Measurements from ENCODE around the gene TAPBPL.
"Not testable (repeated sequence)": the region's sequence is repeated elsewhere in the genome, so short reads cannot be mapped to it uniquely, and the experiment has no call there.

The TAPBPL gene

DNA sequence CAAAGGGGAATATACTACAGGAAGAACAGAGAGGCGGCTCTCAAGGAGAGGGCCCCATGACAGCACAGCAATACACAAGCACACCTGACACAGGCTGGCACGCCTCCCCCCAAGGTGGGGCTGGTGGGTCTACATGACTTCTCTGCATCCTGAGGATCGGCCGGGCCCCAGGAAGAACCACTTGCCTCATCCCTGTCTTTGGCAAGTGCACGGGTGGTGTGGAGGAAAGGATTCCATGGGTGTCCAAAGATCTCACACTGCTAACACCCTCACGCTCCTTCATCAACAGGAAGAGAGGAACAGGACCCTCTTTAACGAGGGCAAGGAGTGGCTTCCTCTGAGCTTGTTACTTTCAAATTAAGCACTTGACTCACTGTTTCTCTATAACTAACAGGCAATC, 11.4 kb downstream of the TAPBPL start:
- no peak for DNase-seq

DNA sequence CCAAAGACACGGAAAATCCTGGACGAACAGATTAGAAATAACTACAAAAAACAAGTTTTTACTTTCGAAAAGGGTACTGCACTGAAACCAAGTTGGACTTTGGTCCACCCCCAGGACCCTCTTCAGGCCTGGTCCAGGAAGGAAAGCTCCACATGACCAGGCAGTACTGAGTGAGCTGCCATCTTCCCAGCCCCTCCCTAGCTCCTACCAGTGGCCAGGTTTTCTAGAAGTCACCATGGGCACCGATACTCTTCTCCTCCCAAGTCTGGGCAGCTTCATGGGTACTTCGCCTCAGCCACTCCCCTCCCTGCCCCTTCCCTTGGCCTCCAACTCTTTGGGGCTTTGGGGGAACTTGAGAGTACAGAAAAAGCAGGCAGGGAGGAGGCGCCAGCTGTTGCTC, 12.0 kb downstream of the TAPBPL start:
- DNase-seq, result no peak

DNA sequence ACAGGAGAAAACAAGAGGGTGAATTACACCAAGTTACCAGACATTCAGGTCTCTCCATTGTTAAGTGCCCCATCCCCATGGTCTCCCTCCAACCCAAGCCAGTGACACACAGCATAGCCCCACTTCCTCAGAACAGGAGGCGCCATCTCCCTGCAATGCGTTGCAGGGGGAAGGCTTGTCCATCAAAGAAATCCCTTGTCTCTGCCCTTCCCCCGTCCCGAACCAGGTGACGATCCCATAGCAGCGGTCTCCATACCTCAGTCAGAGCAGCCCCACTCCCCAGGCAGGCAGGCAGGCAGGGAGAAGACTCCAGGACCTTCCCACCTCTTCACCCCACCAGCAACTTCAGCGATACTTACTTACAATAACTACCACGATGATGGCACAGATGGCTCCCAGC, 12.7 kb downstream of the TAPBPL start:
- DNase-seq, result no peak

DNA sequence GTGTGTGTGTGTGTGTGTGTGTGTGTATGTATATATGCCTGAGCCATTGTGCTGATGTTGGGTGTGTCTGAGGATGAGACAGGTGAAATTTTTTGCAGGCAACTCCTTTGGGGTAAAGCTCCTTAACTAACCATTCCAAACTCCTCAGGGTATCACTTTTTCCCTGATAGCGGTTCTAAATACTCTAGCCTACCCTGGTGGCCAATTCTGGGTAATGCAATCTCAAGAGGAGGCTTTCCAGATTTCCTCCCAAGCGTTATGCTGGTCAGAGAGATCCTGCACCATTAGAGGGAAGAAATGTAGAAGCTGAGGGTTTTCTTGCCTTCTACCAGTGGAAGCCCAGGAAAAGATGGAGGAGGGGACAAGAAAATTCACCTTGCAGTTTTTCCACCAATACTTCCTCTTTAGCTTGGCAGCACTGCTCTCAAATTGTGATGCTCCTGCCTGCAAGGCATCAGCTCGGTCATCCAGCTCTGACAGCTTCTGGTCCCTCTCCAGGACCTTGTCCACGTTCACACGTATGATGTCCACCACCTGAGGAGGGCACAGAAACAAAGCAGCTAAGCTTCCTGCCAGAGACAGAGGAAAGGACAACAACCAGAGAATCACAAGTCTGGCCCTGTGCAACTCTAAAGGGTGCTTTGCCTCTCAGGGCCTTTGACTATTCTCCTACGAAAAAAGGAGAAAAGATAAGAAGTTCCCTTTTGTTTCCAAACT, 13.8 kb downstream of the TAPBPL start:
- peak; percentile 58 for DNase-seq

DNA sequence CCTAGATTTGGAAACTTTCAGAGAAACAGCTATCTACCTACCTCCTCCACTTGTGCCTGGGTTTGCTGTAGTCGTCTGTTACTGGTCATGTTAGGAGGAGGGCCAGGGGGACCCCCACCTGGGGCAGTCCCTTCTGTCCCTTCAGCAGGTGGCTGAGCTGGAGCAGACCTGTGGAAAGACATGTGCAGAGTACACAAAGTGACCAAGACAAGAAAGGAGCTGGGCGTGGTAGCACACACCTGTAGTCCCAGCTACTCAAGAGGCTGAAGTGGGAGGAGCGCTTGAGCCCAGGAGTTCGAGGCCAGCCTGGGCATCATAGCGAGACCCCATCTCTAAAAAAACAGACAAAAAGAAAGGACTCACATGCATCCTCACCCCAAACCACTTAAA, 14.3 kb downstream of the TAPBPL start:
- no peak for DNase-seq

DNA sequence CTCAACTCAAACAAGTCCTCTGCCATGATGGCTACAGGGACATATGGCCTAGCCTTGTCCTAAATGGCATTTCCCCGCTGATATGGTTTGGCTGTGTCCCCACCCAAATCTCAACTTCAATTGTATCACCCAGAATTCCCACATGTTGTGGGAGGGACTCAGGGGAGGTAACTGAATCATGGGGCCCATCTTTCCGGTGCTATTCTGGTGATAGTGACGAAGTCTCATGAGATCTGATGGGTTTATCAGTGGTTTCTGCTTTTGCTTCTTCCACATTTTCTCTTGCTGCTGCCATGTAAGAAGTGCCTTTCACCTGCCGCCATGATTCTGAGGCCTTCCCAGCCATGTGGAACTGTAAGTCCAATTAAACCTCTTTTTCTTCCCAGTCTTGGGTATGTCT, 14.9 kb downstream of the TAPBPL start:
- DNase-seq, result not testable (repeated sequence)

DNA sequence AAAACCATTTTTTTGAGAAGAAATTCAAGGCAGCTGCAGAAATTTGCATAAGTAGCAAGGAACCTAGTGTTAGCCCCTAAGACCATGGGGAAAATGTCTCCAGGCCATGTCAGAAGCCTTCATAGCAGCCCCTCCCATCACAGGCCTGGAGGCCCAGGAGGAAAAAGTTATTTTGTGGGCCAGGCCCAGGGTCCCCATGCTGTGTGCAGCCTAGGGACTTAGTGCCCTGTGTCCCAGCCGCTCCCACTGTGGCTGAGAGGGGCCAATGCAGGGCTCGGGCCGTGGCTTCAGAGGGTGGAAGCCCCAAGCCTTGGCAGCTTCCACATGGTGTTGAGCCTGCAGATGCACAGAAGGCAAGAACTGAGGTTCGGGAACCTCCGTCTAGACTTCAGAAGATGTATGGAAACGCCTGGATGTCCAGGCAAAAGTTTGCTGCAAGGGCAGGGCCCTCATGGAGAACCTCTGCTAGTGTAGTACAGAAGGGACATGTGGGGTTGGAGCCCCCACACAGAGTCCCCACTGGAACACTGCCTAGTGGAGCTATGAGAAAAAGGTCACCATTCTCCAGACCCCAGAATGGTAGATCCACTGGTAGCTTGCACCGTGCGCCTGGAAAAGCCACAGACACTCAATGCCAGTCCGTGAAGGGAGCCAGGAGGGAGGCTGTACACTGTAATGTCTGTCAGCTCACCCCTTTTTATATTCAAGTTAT, 15.9 kb downstream of the TAPBPL start:
- not testable (repeated sequence) for DNase-seq

DNA sequence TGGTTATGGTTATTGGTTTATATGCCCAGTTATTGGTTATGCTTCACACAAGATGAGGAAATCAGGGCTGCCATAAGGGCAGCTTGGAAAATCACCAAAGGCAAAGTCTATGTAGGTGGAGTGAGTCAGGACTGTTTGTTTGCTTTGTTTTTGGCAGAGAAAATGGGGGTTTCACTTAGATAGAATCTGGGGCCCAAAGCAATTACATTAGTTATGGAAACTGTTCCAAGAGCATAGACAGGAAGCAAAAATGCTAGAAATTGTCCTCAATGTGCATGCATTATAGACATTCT, 16.4 kb downstream of the TAPBPL start:
- DNase-seq, result no peak

DNA sequence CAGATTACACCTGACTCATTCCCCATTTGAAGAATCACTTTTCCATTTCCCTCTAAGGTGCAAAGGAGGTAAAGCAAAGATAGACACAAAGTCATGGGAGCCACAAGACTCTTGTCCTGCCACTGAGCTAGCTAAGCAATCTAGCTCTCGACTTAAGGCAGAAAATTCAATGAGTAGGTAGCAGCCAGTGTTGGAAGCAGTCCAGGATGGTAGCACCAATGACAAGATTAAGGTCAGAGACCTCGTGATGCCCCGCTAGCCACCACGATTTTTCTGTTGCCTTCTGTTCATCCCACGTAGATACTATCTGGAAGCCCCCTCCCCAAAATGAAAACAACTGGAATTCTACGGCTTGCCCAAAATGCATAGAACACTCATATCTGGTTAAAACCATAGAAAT, 17.2 kb downstream of the TAPBPL start:
- no peak for DNase-seq

DNA sequence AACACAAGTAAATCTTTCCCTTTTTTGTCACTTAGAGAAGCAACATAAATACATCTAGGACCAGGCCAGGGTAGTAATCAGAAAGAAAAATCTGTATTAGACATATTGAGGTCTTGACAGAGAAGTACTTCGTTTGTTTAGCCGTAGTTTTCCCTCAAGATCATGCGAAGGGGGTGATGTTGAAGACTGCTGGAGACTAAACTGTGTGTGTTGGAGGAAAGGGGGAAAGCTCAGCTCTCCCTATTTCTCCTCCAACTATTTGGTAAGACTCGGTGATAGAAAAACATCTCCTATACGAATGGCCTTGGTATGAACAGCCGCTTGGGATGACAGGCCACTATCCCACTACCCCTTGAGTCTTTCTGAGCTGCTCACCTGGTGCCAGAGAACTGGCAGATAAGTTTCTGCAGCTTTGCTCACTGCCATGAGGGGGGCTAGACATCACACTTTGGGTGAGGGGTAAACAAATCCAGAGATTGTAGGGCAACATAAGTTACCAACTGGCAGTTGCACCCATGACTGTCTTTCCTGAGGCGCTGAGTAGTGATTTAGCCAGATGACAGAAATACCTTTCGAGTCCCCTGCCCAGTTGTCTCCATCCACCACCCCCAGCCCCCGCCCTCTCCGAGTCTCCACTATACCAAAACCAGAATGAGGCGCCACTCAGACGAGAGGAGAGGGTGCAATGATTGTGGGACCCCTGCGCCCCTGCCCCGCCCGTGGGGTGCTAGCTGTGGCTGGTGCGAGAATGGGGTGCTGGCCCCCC, 17.9 kb downstream of the TAPBPL start:
- no peak for DNase-seq

DNA sequence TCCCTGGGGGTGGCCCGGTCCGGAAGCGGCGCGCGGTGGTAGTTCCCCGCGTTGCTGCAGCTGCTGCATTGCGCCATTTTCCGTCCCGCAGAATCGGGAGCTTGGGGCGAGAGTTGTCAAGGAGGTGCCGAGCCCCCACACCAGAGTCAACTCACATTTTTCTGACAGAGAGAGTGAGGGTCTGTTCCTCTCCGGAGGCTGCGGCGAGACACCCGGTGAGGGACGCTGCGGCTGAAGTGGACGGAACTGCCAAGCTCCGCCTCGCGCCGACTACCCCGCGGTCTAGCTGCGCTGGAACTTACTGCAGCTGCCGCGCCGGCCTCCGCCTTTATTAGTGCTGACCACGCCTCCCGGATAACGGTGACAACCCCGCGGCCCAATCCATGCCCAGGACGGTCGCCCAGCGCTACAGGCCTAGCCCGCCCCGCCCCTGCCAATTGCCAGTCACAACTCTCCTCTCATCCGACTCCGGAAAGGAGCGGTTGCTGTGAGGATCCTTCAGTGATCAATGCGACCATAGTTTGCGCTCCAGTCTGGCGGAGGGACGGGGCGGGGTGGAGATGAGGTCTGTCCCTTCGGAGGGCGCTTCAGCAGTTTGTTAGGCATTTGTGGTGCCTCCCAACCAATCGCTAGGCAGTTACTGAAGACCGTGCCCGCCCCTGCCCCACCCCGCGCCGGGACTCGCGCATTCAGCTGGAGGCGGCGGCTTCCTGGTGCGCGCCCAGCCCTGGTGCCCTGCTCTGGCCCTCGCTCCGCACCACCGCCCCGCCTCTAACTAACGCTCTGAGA, 18.7 kb downstream of the TAPBPL start, which contains the start of gene VAMP1:
VAMP1 (minus strand) TSS at position 303 of the 789 bp plus-strand sequence; CDS start at position 157, 146 bp downstream.
- DNase-seq, result peak; percentile 88

DNA sequence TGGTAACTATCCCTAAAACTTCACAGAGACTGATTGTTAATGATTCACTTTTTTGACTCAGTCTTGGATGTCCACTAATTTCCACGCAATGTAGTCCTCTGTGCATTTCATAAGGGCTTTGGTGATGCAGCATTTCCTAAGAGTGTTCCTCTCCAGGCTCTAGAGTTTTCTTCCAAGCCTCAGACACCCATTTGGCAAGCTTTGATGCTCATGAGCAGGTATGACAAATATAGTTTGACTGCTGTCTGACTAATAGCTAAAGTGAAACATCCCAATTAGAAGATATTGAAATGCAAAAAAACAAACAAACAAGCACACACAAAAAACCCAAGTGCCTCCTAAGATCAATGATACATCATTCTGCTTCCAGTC, 20.1 kb downstream of the TAPBPL start:
- no peak for DNase-seq

DNA sequence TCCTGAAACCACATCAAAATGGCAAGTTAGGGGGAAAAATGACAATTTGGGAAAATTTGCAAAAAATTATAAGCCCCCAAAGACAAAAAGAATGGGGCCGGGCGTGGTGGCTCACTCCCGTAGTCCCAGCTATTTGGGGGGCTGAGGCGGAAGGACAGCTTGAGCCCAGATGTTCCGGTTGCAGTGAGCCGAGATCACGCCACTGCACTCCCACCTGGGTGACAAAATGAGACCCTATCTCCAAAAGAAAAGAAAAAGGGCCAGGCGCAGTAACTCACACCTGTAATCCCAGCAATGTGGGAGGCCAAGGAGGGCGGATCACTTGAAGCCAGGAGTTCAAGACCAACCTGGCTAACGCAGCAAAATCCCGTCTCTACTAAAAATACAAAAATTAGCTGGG, 20.6 kb downstream of the TAPBPL start:
- no peak for DNase-seq

DNA sequence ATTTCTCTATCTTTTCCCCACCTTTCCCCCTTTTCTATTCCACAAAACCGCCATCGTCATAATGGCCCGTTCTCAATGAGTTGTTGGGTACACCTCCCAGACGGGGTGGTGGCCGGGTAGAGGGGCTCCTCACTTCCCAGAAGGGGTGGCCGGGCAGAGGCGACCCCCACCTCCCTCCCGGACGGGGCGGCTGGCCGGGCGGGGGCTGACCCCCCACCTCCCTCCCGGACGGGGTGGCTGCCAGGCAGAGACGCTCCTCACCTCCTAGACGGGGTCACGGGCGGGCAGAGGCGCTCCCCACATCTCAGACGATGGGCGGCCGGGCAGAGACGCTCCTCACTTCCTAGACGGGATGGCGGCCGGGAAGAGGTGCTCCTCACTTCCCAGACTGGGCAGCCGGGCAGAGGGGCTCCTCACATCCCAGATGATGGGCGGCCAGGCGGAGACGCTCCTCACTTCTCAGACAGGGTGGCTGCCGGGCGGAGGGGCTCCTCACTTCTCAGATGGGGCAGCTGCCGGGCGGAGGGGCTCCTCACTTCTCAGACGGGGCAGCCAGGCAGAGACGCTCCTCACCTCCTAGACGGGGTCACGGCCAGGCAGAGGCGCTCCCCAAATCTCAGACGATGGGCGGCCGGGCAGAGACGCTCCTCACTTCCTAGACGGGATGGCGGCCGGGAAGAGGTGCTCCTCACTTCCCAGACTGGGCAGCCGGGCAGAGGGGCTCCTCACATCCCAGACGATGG, 23.6 kb downstream of the TAPBPL start:
- DNase-seq, result not testable (repeated sequence)

DNA sequence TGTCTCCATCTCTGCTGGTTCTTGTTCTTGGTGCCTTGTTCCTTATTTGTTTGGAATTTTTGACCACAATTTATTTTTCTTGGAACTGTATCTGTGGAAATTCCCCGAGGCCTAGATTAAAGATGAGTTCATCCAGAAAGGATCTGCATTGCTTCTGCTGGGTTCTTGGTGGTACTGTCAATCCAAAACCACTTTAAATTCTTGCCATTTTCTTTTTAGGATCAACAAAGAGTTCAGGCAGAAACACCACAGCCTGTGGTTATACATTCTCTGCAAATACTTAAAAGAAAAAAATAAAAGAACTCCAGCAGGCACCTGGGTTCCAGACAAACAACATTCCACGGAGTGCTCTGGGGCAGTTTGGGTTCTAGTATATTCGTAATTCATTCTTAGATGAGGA, 24.6 kb downstream of the TAPBPL start:
- DNase-seq, result no peak

DNA sequence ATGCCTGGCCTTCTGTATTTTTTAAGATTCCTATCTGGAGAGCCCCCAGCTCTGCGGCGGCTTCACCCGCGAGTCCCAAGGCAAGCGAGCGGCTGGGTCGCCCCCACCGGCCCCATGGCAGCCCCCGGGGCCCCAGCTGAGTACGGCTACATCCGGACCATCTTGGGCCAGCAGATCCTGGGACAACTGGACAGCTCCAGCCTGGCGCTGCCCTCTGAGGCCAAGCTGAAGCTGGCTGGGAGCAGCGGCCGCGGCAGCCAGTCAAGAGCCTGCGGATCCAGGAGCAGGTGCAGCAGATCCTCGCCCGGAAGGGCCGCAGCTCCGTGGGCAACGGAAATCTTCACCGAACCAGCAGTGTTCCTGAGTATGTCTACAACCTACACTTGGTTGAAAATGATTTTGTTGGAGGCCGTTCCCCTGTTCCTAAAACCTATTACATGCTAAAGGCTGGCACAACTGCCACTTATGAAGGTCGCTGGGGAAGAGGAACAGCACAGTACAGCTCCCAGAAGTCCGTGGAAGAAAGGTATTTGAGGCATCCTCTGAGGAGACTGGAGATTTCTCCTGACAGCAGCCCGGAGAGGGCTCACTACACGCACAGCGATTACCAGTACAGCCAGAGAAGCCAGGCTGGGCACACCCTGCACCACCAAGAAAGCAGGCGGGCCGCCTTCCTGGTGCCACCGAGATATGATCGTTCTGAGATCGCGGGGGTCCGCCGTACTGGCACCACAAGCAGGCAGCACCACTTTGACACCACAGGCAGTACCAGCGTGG, 25.9 kb downstream of the TAPBPL start:
- not testable (repeated sequence) for DNase-seq

DNA sequence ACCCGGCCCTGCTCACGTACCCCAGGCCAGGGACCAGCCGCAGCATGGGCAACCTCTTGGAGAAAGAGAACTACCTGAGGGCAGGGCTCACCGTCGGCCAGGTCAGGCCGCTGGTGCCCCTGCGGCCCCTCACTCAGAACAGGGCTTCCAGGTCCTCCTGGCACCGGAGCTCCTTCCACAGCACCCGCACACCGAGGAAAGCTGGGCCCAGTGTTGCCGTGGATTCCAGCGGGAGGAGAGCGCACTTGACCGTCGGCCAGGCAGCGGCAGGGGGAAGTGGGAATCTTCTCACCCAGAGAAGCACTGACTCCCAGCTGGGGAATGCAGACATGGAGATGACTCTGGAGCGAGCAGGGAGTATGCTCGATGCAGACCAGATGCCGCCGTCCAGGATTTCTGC, 26.6 kb downstream of the TAPBPL start:
- DNase-seq, result no peak

DNA sequence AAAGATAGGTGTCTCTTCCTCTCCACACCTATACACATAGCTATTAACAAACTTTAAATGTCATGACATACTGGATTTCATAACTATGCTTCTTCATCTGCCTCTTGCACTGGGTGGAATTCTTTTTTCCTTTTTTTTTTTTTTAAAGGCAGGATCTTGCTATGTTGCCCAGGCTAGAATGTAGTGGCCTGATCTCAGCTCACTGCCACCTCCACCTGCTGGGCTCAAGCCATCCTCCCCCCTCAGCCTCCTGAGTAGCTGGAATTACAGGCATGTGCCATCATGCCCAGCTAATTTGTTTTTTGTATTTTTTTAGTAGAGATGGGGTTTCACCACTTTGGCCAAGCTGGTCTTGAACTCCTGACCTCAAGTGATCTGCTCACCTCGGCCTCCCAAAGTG, 36.4 kb downstream of the TAPBPL start:
- DNase-seq, result no peak

DNA sequence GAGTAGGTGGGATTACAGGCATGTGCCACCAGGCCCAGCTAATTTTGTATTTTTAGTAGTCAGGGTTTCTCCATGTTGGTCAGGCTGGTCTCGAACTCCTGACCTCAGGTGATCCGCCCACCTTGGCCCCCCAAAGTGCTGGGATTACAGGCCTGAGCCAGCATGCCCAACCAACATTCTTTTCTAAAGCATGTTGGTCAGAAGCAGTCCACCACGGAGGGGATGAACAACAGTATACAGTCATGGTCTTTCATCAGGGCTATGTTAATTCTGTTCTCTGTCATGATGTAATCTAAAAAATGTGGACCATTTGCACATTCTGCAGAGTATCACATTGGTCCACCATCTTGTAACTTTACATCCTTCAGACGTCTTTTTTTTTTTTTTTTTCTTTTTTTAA, 37.6 kb downstream of the TAPBPL start:
- DNase-seq, result no peak

DNA sequence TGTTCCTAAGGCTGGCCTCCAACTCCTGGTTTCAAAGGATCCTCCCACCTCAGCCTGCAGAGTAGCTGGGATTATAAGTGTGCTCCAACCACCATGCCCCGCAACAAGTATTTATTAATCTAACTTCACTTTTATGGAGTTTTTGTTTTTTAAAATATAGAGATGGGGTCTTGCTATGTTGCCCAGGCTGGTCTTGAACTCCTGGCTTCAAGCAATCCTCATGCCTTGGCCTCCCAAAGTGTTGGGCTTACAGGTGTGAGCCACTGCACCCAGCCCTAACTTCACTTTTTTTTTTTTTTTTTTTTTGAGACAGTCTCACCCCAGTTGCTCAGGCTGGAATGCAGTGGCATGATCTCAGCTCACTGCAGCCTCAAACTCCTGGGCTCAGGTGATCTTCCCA, 38.8 kb downstream of the TAPBPL start:
- DNase-seq, result not testable (repeated sequence)

DNA sequence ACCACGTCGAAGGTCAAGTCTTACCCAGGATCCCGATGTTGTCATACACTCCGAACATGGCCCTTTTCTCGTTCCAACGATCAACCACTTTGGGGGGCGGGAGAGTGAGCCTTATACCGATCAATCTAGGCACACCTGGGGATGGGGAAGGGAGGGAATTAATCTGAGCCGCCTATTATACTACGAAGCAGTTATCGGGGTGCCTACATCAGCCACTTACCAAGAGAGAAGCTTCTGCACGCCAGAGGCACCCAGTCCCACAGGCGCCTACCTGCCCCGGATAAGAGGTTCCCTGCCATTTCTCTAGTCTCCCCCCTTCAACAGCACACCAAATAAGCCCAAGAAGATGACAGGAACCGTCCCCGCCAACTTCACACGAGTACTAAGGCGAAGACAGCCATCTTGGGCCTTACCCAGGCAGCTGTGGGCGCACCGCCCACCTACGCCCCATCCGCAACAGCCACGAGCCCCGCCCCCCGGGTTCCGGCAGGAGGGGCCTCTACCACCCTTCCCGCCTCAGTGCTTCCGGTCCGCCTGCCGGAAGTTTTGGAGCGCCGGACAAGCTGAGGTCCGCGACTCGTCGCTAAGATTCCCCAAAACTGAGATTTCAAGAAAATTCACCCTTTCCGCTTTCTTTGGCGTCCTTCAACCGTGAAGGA, 41.1 kb downstream of the TAPBPL start, which contains the start of gene MRPL51:
MRPL51 (minus strand) TSS at position 425 of the 659 bp plus-strand sequence; CDS start at position 299, 126 bp downstream.
- peak; percentile 94 for DNase-seq

Data from NCI-H1092 (cell line).